Duodenal mucosa (tissue), 2 donors: ENCODE data around the gene ARHGEF3.
"Not testable (repeated sequence)": the region's sequence is repeated elsewhere in the genome, so short reads cannot be mapped to it uniquely, and the experiment has no call there.

Source experiments
- H3K27ac ChIP-seq: one replicate; pipeline ENCODE4 v1.7.0; 2013; ENCODE audit warnings: low read depth, low read length
- H3K27me3 ChIP-seq, 2 donors: one replicate each; pipeline ENCODE4 v1.7.0; 2013; ENCODE audit warnings: low read length in 2 of 2, control low read depth in 1 of 2; ENCODE audit not compliant: insufficient read depth in 2 of 2, control insufficient read depth in 1 of 2
- H3K36me3 ChIP-seq, 2 donors: one replicate each; pipeline ENCODE4 v1.7.0; 2013; ENCODE audit warnings: low read length in 2 of 2, control low read depth in 1 of 2; ENCODE audit not compliant: insufficient read depth in 2 of 2, control insufficient read depth in 1 of 2
- H3K4me1 ChIP-seq, 2 donors: one replicate each; pipeline ENCODE4 v1.7.0; 2013; ENCODE audit warnings: low read length in 2 of 2, control low read depth in 1 of 2; ENCODE audit not compliant: insufficient read depth in 2 of 2, control insufficient read depth in 1 of 2
- H3K4me3 ChIP-seq, 2 donors: one replicate each; pipeline ENCODE4 v1.7.0; 2013; ENCODE audit warnings: low read length in 2 of 2, low read depth in 1 of 2
- H3K9ac ChIP-seq, 2 donors: one replicate each; pipeline ENCODE4 v1.7.0; 2013; ENCODE audit warnings: low read length in 2 of 2, low read depth in 1 of 2
- H3K9me3 ChIP-seq, 2 donors: one replicate each; pipeline ENCODE4 v1.7.0; 2013; ENCODE audit warnings: low read length in 2 of 2, control low read depth in 1 of 2; ENCODE audit not compliant: control insufficient read depth in 1 of 2

Gene ARHGEF3

GRCh38 chr3:56761023-56761422 is 40.7 kb downstream of the ARHGEF3 start:
- Histone ChIP-seq H3K9me3 (no peaks in the 10 kb centered on the region), H3K4me1 (peaks cover 17 to 26% of the 10 kb centered on the region in 2 donors), H3K4me3 (no peak overlapping the region), H3K27ac (no peak overlapping the region), H3K36me3 (no peaks in the 10 kb centered on the region), H3K27me3 (no peaks in the 10 kb centered on the region), H3K9ac (no peak overlapping the region)

- H3K9me3 ChIP-seq = no peaks in the 10 kb centered on the region
- no peaks in the 10 kb centered on the region for H3K27me3 ChIP-seq
- H3K9ac ChIP-seq = no peak overlapping the region
- peaks cover 26 to 32% of the 10 kb centered on the region in 2 donors for H3K4me1 ChIP-seq
- H3K36me3 ChIP-seq = no peaks in the 10 kb centered on the region
- H3K27ac ChIP-seq = no peak overlapping the region
- H3K4me3 ChIP-seq = no peak overlapping the region
These were observed 42.2 kb downstream of the ARHGEF3 start for GRCh38 chr3:56759532-56759931.

- peak overlapping the region; percentile 49 for H3K27ac ChIP-seq
- H3K9ac ChIP-seq = peak overlapping the region in 1 of 2 donors; percentile 36
These were observed 43.2 kb downstream of the ARHGEF3 start for GRCh38 chr3:56758539-56758981.

GRCh38 chr3:56758042-56758441 is 43.7 kb downstream of the ARHGEF3 start:
- not testable (repeated sequence) for H3K36me3 ChIP-seq, H3K9ac ChIP-seq, H3K4me3 ChIP-seq, H3K27ac ChIP-seq, H3K9me3 ChIP-seq, H3K27me3 ChIP-seq
- peaks cover 26 to 31% of the 10 kb centered on the region in 2 donors for H3K4me1 ChIP-seq

More at GRCh38 chr3:56758539-56758981, 43.2 kb downstream of the ARHGEF3 start:
- Histone ChIP-seq H3K27me3 (no peaks in the 10 kb centered on the region), H3K4me1 (peaks cover 26 to 32% of the 10 kb centered on the region in 2 donors), H3K4me3 (peak overlapping the region in 1 of 2 donors; percentile 30), H3K9me3 (no peaks in the 10 kb centered on the region), H3K36me3 (no peaks in the 10 kb centered on the region)

- peaks cover 15 to 22% of the 10 kb centered on the region in 2 donors for H3K4me1 ChIP-seq
- peak overlapping the region; percentile 13 to 61 for H3K4me3 ChIP-seq
- H3K27ac ChIP-seq = peak overlapping the region; percentile 13
- no peaks in the 10 kb centered on the region for H3K27me3 ChIP-seq
- H3K9me3 ChIP-seq = no peaks in the 10 kb centered on the region
- no peaks in the 10 kb centered on the region for H3K36me3 ChIP-seq
- peak overlapping the region; percentile 30 to 41 for H3K9ac ChIP-seq
These were observed 46.9 kb downstream of the ARHGEF3 start for GRCh38 chr3:56754741-56755417.

- Histone ChIP-seq H3K36me3 (peaks cover 0 to 4% of the 10 kb centered on the region in 2 donors), H3K27me3 (no peaks in the 10 kb centered on the region), H3K27ac (no peak overlapping the region), H3K4me3 (no peak overlapping the region), H3K4me1 (peaks cover 6 to 15% of the 10 kb centered on the region in 2 donors), H3K9ac (no peak overlapping the region), H3K9me3 (no peaks in the 10 kb centered on the region)
These were observed 48.4 kb downstream of the ARHGEF3 start for GRCh38 chr3:56753206-56753820.

- Histone ChIP-seq H3K9me3 (no peaks in the 10 kb centered on the region), H3K27ac (no peak overlapping the region), H3K4me3 (no peak overlapping the region), H3K4me1 (peaks cover 6 to 11% of the 10 kb centered on the region in 2 donors), H3K9ac (no peak overlapping the region), H3K36me3 (peaks cover 0 to 4% of the 10 kb centered on the region in 2 donors), H3K27me3 (no peaks in the 10 kb centered on the region)
These were observed 50.6 kb downstream of the ARHGEF3 start for GRCh38 chr3:56751056-56751707.

- H3K4me3 ChIP-seq = no peak overlapping the region
- no peak overlapping the region for H3K9ac ChIP-seq
- peaks cover 0 to 8% of the 10 kb centered on the region in 2 donors for H3K36me3 ChIP-seq
- H3K9me3 ChIP-seq = no peaks in the 10 kb centered on the region
- H3K27ac ChIP-seq = no peak overlapping the region
- H3K27me3 ChIP-seq = no peaks in the 10 kb centered on the region
- H3K4me1 ChIP-seq = no peaks in the 10 kb centered on the region
These were observed 53.0 kb downstream of the ARHGEF3 start for GRCh38 chr3:56748663-56749231.

GRCh38 chr3:56747150-56747549 is 54.6 kb downstream of the ARHGEF3 start:
- peaks cover 0 to 8% of the 10 kb centered on the region in 2 donors for H3K36me3 ChIP-seq
- H3K4me3 ChIP-seq = no peak overlapping the region
- no peak overlapping the region for H3K9ac ChIP-seq

GRCh38 chr3:56744016-56744415 is 57.7 kb downstream of the ARHGEF3 start:
- H3K9me3 ChIP-seq = no peaks in the 10 kb centered on the region
- no peak overlapping the region for H3K27ac ChIP-seq
- H3K27me3 ChIP-seq = no peaks in the 10 kb centered on the region
- no peak overlapping the region for H3K9ac ChIP-seq
- H3K4me3 ChIP-seq = no peak overlapping the region
- H3K36me3 ChIP-seq = peaks cover 0 to 6% of the 10 kb centered on the region in 2 donors
- H3K4me1 ChIP-seq = no peaks in the 10 kb centered on the region

More at GRCh38 chr3:56747150-56747549, 54.6 kb downstream of the ARHGEF3 start:
- Histone ChIP-seq H3K27me3 (no peaks in the 10 kb centered on the region), H3K9me3 (no peaks in the 10 kb centered on the region), H3K27ac (no peak overlapping the region), H3K4me1 (no peaks in the 10 kb centered on the region)
